Mucosa of descending colon (tissue), 3 donors: ENCODE results near the gene CENPP. TPM values are rescaled to one million over a fixed set of nuclear protein-coding genes. Genes with fewer than 3 reads are reported as not detected.
"Not testable (repeated sequence)": the region's sequence is repeated elsewhere in the genome, so short reads cannot be mapped to it uniquely, and the experiment has no call there.

Experiments used
- ATAC-seq: fragments of 200-7000 bp; cut with Tn5 transposase; one replicate; pipeline ENCODE4 v1.9.1; 2020; ENCODE audit warnings: mild to moderate bottlenecking, moderate library complexity
- DNase-seq, 3 donors: peaks; one replicate each; pipeline ENCODE4 v3.0.0-alpha.2; 2020
- H3K36me3 ChIP-seq: fragments of 200-600 bp; one replicate; pipeline ENCODE4 v1.8.0; 2021; ENCODE audit warnings: low read depth, mild to moderate bottlenecking
- H3K4me1 ChIP-seq: fragments of 200-600 bp; one replicate; pipeline ENCODE4 v1.8.0; 2021; ENCODE audit warnings: low read depth, mild to moderate bottlenecking
- H3K4me3 ChIP-seq: fragments of 200-600 bp; one replicate; pipeline ENCODE4 v1.8.0; 2021; ENCODE audit warnings: mild to moderate bottlenecking
- H3K9me3 ChIP-seq: fragments of 200-600 bp; one replicate; pipeline ENCODE4 v1.8.0; 2021; ENCODE audit warnings: mild to moderate bottlenecking
- intact Hi-C, 2 donors: fragments of 100-400 bp; cut with DNase I in 1 of 2; cut with micrococcal nuclease in 1 of 2; formaldehyde crosslinking; loops; one replicate each; pipeline versions ENCODE4 v1.11.0 to v1.11.1; 2022; cut with DNase I, micrococcal nuclease
- total RNA-seq, 3 donors: library from RNA; stranded (reverse); fragmentation: NEBNext Ultra II Directional in 2 of 3; extraction: Animal tissue kit (Norgen Biotek cat#: 25700) in 2 of 3; gene quantifications; one replicate each; pipeline versions ENCODE4 v1.2.1 to v1.2.4, GENCODE V29; 2021 to 2023
- TF ChIP-seq, protein P1 (sequence below): fragments of 200-600 bp; IDR thresholded peaks from one replicate; pipeline ENCODE4 v1.8.0; 2022; ENCODE audit warnings: antibody characterized with exemption, mild to moderate bottlenecking
- donor health status: DM: no; HTN: no; CAD: no; lungs with moderate emphysema.
- donor health status: DM: no; HTN: no; CAD: no.
- donor health status: DM: no; HTN: yes; CAD: no.

CENPP gene
- total RNA-seq, 3 donors from 2014 or later, result 2.0 to 4.9 (median 3.3) TPM

DNA sequence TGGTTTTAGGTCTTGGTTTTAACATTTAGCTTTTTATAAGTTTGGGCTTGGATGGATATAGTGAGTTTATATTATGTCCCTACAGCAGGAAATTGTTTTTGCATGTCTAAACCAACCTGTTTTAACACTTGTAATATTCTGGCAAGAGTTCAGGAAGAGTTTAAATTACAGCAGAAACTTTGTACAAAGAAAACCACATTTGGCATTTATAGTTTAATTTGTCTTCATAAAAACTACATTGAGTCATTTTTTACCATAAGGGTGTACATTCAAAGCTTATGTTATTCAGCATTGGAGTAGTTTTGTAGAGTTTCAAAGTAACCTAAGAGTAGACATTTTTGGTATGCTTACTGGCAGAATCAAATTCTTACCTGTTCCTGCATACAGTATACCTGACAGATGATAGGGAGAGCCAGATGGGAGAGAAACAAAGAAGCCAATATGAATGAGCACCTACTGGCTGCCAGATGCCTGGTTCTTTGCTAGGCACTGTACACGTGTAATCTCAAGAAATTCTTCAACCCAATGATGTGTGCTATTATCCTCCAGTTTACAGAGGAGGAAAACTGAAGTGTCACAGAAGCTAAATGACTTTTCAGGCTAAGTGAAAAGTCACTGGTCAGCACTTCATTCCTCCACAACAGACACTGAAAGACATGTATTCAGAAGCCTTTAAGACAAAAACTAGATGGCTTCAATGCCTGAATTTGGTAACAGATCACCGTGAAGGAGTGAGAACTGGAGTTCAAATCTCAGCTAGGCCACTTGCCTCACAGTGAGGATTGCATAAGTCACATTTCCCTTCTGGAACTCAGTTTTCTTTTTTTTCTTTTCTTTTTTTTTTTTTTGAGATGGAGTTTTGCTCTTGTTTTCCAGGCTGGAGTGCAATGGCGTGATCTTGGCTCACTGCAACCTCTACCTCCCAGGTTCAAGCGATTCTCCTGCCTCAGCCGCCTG, 235.9 kb downstream of the CENPP start:
- Histone ChIP-seq H3K9me3 (no peaks in the 10 kb centered on the region), H3K4me1 (no peaks in the 10 kb centered on the region), H3K36me3 (no peaks in the 10 kb centered on the region), H3K4me3 (no peak overlapping the region)
- intact Hi-C loops, result no loop called here
- ATAC-seq, result peak; percentile 47
- TF ChIP-seq, protein P1, sequence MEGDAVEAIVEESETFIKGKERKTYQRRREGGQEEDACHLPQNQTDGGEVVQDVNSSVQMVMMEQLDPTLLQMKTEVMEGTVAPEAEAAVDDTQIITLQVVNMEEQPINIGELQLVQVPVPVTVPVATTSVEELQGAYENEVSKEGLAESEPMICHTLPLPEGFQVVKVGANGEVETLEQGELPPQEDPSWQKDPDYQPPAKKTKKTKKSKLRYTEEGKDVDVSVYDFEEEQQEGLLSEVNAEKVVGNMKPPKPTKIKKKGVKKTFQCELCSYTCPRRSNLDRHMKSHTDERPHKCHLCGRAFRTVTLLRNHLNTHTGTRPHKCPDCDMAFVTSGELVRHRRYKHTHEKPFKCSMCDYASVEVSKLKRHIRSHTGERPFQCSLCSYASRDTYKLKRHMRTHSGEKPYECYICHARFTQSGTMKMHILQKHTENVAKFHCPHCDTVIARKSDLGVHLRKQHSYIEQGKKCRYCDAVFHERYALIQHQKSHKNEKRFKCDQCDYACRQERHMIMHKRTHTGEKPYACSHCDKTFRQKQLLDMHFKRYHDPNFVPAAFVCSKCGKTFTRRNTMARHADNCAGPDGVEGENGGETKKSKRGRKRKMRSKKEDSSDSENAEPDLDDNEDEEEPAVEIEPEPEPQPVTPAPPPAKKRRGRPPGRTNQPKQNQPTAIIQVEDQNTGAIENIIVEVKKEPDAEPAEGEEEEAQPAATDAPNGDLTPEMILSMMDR, result no peak
- DNase-seq, result no peak

- H3K4me3 ChIP-seq, result no peak overlapping the region
- H3K9me3 ChIP-seq, result no peaks in the 10 kb centered on the region
- no peaks in the 10 kb centered on the region for H3K36me3 ChIP-seq
- TF ChIP-seq, protein P1, result no peak
- peak in 2 of 3 donors; percentile 51 to 53 for DNase-seq
- intact Hi-C loops, result no loop called here
- ATAC-seq, result peak; percentile 82
- H3K4me1 ChIP-seq, result no peaks in the 10 kb centered on the region
Measured at GRCh38 chr9:92562461-92562967, 236.8 kb downstream of the CENPP start.

DNA sequence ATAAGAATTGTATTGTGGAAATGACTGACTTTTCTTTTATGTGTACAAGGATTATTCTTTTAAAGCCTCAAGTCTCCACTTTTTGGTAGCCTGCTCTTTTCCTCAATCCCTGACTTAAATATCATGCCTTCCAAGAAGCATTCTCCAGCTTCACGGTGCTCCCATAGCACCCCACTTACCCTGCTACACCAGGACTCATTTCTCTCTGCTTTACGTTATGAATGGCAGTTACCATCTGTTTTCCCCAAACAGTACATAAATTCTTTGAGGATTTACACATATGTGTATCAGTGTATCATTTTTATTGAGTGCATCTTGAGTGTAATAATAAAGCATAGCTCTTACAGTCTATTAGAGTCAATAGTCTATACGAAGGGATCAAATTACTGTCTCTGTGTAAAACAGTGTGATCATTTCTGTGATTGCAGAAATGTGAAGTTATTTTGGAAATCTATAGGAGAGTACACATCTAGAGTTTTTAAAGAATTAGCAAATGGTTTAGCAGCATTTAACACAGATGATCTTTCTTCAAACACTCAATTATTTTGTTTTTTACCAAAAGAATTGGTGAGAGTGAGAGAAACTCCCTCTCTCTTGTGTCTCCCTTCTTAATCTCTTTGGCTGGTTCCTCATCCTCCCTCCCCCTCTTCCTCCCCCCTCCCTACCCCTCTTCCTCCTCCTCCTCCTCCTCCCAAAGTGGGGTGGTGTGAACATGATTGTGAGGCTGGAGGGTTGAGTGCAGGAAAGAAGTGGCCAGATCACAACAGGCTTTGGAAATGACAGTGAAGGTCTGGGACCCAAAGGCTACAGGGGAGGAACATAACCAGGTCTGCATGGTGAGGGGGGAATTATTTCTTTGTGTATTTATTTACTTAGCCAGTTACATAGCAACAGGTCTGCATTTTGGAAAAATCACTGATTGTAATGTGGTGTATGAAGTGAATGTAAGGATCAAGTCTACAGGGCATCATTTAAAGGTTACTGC, 237.7 kb downstream of the CENPP start:
- H3K4me1 ChIP-seq, result no peaks in the 10 kb centered on the region
- no peaks in the 10 kb centered on the region for H3K9me3 ChIP-seq
- intact Hi-C loops, result no loop called here
- DNase-seq, result no peak
- ATAC-seq, result no peak
- H3K36me3 ChIP-seq, result no peaks in the 10 kb centered on the region
- TF ChIP-seq, protein P1, result no peak
- H3K4me3 ChIP-seq, result no peak overlapping the region

DNA sequence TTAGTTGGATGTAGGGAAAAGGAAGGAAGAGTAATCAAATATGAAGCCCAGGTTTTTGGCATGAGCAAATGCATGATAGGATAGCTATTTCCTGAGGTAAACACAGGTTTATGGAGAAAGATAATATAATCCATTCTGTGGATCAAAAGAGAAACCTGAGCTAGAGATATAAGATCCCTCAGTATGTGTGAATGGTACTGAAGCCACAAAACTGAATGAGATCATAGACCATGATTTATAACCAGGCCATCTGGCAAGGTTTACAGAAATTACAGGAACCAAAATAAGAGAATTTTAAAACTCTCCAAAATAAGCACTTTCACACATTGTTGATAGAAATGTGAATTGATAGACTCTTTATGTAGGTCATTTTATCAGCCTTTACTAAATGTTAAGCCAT, 238.8 kb downstream of the CENPP start:
- intact Hi-C loops, result no loop called here
- no peak overlapping the region for H3K4me3 ChIP-seq
- DNase-seq, result no peak
- H3K36me3 ChIP-seq, result no peaks in the 10 kb centered on the region
- no peaks in the 10 kb centered on the region for H3K9me3 ChIP-seq
- peak; percentile 42 for ATAC-seq
- TF ChIP-seq, protein P1, result no peak
- H3K4me1 ChIP-seq, result no peaks in the 10 kb centered on the region

DNA sequence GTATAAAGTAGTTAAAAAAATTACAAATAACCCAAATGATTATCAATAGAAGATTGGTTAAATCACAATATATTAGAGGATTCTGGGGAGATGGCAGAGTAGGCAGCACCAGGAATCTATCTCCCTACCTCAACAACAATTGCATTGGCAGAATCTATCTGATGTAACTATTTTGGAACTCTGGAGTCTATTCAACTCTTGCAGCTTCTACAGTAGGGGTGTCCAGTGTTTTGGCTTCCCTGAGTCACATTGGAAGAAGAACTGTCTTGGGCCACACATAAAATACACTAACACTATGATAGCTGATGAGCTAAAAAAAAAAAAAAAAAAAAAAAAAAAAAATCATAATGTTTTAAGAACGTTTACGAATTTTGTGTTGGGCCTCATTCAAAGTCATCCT, 239.2 kb downstream of the CENPP start:
- no peaks in the 10 kb centered on the region for H3K9me3 ChIP-seq
- TF ChIP-seq, protein P1, result no peak
- H3K4me1 ChIP-seq, result no peaks in the 10 kb centered on the region
- H3K4me3 ChIP-seq, result no peak overlapping the region
- ATAC-seq (no peak), DNase-seq (no peak)
- no peaks in the 10 kb centered on the region for H3K36me3 ChIP-seq
- intact Hi-C loops, result no loop called here

DNA sequence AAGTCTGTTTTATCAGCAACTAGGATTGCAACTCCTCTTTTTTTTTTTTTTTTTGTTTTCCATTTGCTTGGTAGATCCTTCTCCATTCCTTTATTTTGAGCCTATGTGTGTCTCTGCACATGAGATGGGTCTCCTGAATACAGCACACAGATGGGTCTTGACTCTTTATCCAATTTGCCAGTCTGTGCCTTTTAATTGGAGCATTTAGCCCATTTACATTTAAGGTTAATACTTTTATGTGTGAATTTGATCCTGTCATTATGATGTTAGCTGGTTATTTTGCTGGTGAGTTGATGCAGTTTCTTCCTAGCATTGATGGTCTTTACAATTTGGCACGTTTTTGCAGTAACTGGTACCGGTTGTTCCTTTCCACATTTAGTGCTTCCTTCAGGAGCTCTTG, 246.1 kb downstream of the CENPP start:
- H3K9me3 ChIP-seq, H3K36me3 ChIP-seq, intact Hi-C loops, ATAC-seq, H3K4me3 ChIP-seq, DNase-seq, H3K4me1 ChIP-seq: not testable (repeated sequence)

GRCh38 chr9:92573612-92574011, 247.9 kb downstream of the CENPP start:
- H3K36me3 ChIP-seq, intact Hi-C loops, DNase-seq, ATAC-seq, H3K4me1 ChIP-seq, H3K4me3 ChIP-seq, H3K9me3 ChIP-seq: not testable (repeated sequence)
